SK-N-MC (cell line): ENCODE measurements around the gene ZHX3.

Experiments used
- DNase-seq: peaks from one replicate; pipeline ENCODE4 v3.0.0-alpha.2; 2011; ENCODE audit warnings: low read depth, low spot score
- H3K27ac ChIP-seq: fragments of 200-600 bp; sonication (generic); 2 replicates; pipeline ENCODE4 v1.5.1; 2016; ENCODE audit warnings: mixed run types
- H3K36me3 ChIP-seq: fragments of 200-600 bp; sonication (generic); 2 replicates; pipeline ENCODE4 v1.6.1; 2017; ENCODE audit warnings: antibody characterized with exemption, low read length, mixed read lengths; ENCODE audit not compliant: insufficient read depth
- H3K4me3 ChIP-seq: fragments of 200-600 bp; sonication (generic); 2 replicates; pipeline ENCODE4 v1.5.1; 2016
- H3K9ac ChIP-seq: fragments of 200-600 bp; sonication (generic); 2 replicates; pipeline ENCODE4 v1.8.0; 2017; ENCODE audit warnings: mixed run types, mixed read lengths; ENCODE audit not compliant: insufficient read length
- H3K9me3 ChIP-seq: fragments of 200-600 bp; sonication (generic); 2 replicates; pipeline ENCODE4 v1.6.1; 2017; ENCODE audit warnings: low read depth, mild to moderate bottlenecking, antibody characterized with exemption, low read length, moderate library complexity, mixed read lengths
- EZH2 ChIP-seq: fragments of 200-600 bp; sonication (generic); IDR thresholded peaks from one replicate; pipeline ENCODE4 v1.6.1; 2017; ENCODE audit warnings: antibody characterized with exemption
- FOXP2 ChIP-seq: optimal IDR thresholded peaks from 2 replicates; pipeline ENCODE3; 2011; ENCODE audit warnings: mild to moderate bottlenecking, moderate library complexity; ENCODE audit not compliant: insufficient read depth; ENCODE audit errors: extremely low read length, control extremely low read depth
- POLR2AphosphoS5 ChIP-seq: IDR thresholded peaks from 2 replicates; pipeline ENCODE4 v1.6.1; 2012; ENCODE audit warnings: mild to moderate bottlenecking, low read depth, low read length, borderline replicate concordance

The ZHX3 gene

DNA sequence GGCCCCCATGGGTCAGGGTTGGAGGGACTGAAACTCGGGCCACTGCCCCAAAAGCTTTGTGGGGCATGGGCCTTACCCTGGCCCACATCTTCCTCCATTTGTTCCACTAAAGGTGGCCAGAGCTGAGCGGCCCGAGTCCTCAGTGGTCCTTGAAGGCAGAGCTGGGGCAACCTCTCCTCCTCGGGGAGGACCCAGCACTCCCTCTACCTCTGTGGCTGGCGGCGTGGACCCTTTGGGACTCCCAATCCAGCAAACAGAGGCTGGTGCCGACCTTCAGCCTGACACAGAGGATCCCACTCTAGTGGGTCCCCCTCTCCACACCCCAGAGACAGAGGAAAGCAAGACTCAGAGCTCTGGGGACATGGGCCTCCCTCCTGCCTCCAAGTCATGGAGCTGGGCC is 32.4 kb upstream of the ZHX3 start:
- H3K36me3 ChIP-seq, result no peaks in the 10 kb centered on the region
- no peak overlapping the region for H3K27ac ChIP-seq
- no peak for TF ChIP-seq FOXP2
- no peak for TF ChIP-seq EZH2
- TF ChIP-seq POLR2AphosphoS5, result no peak
- H3K4me3 ChIP-seq, result no peak overlapping the region
- DNase-seq, result no peak
- no peak overlapping the region for H3K9ac ChIP-seq
- H3K9me3 ChIP-seq, result no peaks in the 10 kb centered on the region

DNA sequence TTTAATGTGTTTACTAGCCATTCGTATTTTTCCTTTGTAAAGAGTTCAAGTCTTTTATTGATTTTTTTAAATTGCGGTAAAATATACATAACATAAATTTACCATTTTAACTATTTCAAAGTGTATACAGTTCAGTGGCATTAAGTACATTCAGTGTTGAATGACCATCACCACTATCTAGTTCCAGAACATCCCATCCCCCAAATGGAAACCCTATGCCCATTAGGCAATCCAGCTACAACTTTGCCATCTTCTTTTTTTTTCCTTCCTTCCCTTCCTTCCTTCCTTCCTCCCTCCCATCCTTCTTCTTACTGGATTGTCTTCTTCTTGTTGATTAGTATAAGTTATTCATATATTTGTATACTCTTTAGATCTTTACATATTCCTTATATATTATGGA is 31.7 kb upstream of the ZHX3 start:
- Histone ChIP-seq H3K9me3 (no peaks in the 10 kb centered on the region), H3K27ac (no peak overlapping the region), H3K9ac (no peak overlapping the region), H3K4me3 (no peak overlapping the region), H3K36me3 (no peaks in the 10 kb centered on the region)
- DNase-seq, result no peak
- TF ChIP-seq FOXP2 (no peak), EZH2 (no peak), POLR2AphosphoS5 (no peak)

DNA sequence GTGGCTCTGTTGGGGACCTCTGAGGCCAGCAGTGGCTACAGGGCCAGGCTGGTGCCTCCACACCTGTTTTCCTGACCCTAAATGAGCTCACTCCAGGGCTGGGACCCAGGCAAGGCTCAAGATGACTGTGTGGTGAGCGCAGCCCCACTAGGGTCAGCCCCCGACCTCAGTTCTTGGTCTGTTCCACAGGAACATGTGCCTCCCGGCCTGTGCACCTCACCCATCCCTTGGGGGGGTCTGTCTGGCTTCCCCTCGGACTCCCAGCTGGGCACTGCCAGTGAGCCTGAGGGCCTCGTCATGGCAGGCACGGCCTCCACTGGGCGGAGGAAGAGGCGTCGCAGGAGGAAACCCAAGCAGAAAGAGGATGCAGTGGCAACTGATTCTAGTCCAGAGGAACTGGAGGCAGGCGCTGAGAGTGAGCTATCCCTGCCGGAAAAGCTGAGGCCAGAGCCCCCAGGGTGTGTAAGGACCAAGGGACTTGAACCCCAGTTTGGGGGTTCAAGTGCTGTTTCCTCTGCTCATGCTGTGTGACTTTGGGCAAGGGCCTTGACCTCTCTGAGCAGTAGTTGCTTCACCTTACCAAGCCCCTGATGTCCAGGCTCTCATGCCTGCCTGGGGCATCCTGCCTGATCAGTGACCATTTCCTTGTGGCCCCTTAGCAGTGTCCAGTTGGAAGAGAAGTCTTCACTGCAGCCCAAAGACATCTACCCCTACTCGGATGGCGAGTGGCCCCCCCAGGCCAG is 31.1 kb upstream of the ZHX3 start:
- no peak overlapping the region for H3K27ac ChIP-seq
- no peak overlapping the region for H3K4me3 ChIP-seq
- no peak for DNase-seq
- no peaks in the 10 kb centered on the region for H3K9me3 ChIP-seq
- TF ChIP-seq FOXP2, result no peak
- no peak for TF ChIP-seq POLR2AphosphoS5
- no peak overlapping the region for H3K9ac ChIP-seq
- no peaks in the 10 kb centered on the region for H3K36me3 ChIP-seq

DNA sequence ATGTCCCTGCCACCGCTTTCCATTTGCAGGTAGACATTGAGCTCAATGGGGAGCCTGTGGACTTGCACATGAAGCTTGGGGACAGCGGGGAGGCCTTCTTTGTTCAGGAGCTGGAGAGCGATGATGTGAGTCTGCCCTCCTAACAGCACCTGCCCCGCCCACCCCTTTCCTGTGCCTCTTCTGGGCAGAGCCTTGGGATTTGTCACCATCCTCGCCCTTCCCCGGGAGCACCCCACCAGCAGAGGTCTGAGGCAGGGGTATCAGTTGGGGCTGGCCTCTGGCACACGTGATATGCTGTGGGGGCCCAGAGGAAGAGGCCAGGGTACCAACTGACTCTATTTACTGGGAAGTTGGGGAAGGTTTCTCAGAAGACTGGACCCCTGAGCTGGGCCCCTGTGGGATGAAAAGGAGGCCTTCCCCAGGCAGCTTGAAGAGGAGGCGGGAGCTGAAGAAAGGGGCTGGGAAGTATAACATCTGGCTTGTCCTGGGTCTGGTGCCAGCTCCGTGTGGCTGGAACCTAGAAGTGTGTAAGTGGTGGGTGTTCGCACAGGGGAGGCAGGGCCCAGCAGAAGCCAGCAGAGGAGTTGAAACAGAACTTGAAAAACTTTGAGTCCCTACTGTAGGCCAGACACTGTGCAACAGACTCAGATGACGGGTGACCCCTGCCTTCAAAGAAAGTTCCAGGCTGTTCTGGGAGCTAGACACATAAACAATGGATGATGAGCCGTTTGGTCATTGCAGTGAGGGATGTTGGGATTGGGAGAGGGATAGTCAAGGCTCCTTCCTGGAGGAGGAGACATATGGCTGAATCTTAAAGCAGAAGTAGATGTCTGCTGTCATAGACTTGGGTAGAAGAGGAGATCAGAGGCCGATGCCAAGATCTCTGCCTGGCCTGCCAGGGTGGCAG is 30.2 kb upstream of the ZHX3 start:
- Histone ChIP-seq H3K4me3 (no peak overlapping the region), H3K9ac (no peak overlapping the region), H3K27ac (no peak overlapping the region), H3K36me3 (no peaks in the 10 kb centered on the region), H3K9me3 (no peaks in the 10 kb centered on the region)
- DNase-seq, result no peak
- TF ChIP-seq FOXP2 (no peak), POLR2AphosphoS5 (no peak), EZH2 (no peak)

DNA sequence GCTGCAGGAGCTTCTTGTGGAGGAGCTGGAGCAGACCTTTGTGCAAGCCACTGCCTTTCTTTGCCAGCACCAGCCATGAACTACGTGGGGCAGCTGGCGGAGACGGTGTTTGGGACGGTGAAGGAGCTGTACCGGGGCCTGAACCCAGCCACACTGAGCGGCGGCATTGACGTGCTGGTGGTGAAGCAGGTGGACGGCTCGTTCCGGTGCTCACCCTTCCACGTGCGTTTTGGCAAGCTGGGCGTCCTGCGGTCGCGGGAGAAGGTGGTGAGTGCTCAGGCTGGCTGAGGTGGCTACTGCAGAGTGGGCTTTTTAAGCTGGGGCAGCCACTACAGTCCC is 28.2 kb upstream of the ZHX3 start:
- TF ChIP-seq EZH2 (no peak), POLR2AphosphoS5 (no peak), FOXP2 (no peak)

DNA sequence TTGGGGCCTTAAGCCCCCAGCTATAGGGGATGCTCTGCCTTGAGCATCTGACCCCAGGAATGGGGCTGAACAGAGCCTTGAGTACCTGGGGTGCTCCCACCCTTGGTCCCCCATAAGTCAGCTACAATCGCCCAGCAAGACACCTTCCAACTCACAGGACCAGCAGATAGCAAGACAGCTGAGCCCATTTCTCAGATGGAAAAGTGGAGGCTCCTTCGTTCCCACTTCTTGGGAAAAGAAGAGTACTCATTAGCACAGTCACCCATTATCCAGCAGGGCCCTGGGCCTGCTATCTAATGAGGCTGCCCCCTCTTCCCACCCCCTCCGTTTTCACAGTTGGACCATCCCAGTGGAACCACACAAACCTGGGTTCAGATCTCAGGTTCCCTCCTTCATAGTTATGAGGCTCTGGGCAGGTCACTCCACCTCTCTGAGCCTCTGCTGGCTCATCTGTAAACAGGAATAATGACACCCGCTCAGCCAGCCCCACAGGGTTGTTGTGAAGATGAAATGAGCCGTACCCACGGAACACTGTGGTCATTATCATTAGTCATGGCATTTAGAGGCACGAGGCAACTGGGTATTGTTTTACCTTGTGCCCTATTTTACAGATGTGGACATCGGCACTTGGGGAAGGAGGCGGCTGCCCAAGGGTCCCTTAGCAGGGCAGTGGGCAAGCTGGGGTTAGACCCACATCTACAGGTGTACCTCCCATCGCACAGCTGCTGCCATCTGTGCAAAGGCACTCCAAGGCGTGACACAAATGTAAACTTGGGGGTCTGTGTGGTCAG is 27.6 kb upstream of the ZHX3 start:
- Histone ChIP-seq H3K9ac (no peak overlapping the region), H3K4me3 (no peak overlapping the region), H3K36me3 (no peaks in the 10 kb centered on the region), H3K9me3 (no peaks in the 10 kb centered on the region), H3K27ac (no peak overlapping the region)
- no peak for DNase-seq
- TF ChIP-seq EZH2 (no peak), POLR2AphosphoS5 (no peak), FOXP2 (no peak)

More for the DNA sequence above, 28.2 kb upstream of the ZHX3 start:
- Histone ChIP-seq H3K36me3 (no peaks in the 10 kb centered on the region), H3K27ac (no peak overlapping the region), H3K9ac (no peak overlapping the region), H3K9me3 (no peaks in the 10 kb centered on the region), H3K4me3 (no peak overlapping the region)
- no peak for DNase-seq

DNA sequence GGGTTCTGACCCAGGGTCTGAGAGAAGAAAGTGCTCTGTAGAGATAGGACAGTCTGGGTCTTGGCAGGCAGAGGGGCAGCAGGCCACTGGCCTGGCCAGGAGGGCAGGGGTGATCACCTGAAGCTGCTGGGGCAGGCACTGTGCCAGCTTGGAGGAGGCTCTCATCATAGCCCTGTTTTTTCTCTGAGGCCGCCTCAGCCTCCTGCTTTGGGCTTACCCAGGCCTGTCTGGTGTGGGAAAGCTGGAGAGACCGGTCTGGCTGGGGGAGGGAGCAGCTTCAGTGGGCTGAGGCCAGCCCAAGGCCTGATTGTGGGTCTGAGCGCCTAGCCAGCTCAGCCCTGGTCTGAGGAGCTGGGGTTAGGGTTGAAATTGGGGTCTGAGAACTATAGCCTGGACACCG is 26.9 kb upstream of the ZHX3 start:
- no peaks in the 10 kb centered on the region for H3K36me3 ChIP-seq
- no peak for DNase-seq
- no peak overlapping the region for H3K4me3 ChIP-seq
- H3K9ac ChIP-seq, result no peak overlapping the region
- no peak for TF ChIP-seq POLR2AphosphoS5
- TF ChIP-seq EZH2, result no peak
- no peak for TF ChIP-seq FOXP2
- no peak overlapping the region for H3K27ac ChIP-seq
- H3K9me3 ChIP-seq, result no peaks in the 10 kb centered on the region
